Thyroid gland (tissue), 4 donors: ENCODE data around the gene FXYD5.

ENCODE experiments used
- CTCF ChIP-seq, 6 experiments: fragments of 200-600 bp in 3 of 6; fragments of 450-650 bp in 3 of 6; sonication (generic) in 3 of 6; IDR thresholded peaks; one replicate each; pipeline ENCODE4 v1.5.1; 2016 to 2019; ENCODE audit warnings: antibody characterized with exemption in 6 of 6, mild to moderate bottlenecking in 2 of 6, inconsistent platforms in 1 of 6, moderate library complexity in 1 of 6
- POLR2A ChIP-seq, 2 donors: fragments of 450-650 bp; IDR thresholded peaks; one replicate each; pipeline ENCODE4 v1.6.1; 2017; ENCODE audit warnings: antibody characterized with exemption in 2 of 2, mild to moderate bottlenecking in 2 of 2, moderate library complexity in 1 of 2

- TF ChIP-seq CTCF (IDR thresholded peaks at IDR 0.05) (no peak), POLR2A (IDR thresholded peaks at IDR 0.05) (no peak)
Observed at GRCh38 chr19:35109395-35110112, 45.0 kb upstream of the FXYD5 start.
